Activated effector memory CD4-positive, alpha-beta T cell treated with Interleukin-2 at 50 U/mL for 16 hours (primary cell): ENCODE data around the gene PARP12.

Source experiments
- DNase-seq: peaks from one replicate; pipeline ENCODE4 v3.0.0-alpha.2; 2020

The PARP12 gene

GRCh38 chr7:139990142-139990535 is 72.6 kb downstream of the PARP12 start:
- no peak for DNase-seq

GRCh38 chr7:139989366-139990141 is 73.2 kb downstream of the PARP12 start:
- no peak for DNase-seq

GRCh38 chr7:139987691-139988516 is 74.8 kb downstream of the PARP12 start:
- DNase-seq = no peak

- DNase-seq = no peak
Observed at GRCh38 chr7:139985811-139986210, 76.9 kb downstream of the PARP12 start.

- DNase-seq = no peak
Observed at GRCh38 chr7:139984642-139985539, 77.9 kb downstream of the PARP12 start.

- DNase-seq = no peak
Observed at GRCh38 chr7:139982927-139983920, 79.5 kb downstream of the PARP12 start.

- no peak for DNase-seq
Observed at GRCh38 chr7:139981511-139981895, 81.2 kb downstream of the PARP12 start.

- DNase-seq = no peak
Observed at GRCh38 chr7:139976838-139977656, 85.7 kb downstream of the PARP12 start.

- DNase-seq = no peak
Observed at GRCh38 chr7:139976055-139976837, 86.5 kb downstream of the PARP12 start.

GRCh38 chr7:139974179-139974811 is 88.5 kb downstream of the PARP12 start:
- no peak for DNase-seq
